WTC11 (cell line): ENCODE measurements around the gene CFH.
"Not testable (repeated sequence)": the region's sequence is repeated elsewhere in the genome, so short reads cannot be mapped to it uniquely, and the experiment has no call there.

Experiments used
- CREM ChIP-seq: sonication (generic); formaldehyde crosslinking; IDR thresholded peaks from 2 replicates; pipeline ENCODE4 v1.8.1; 2022; ENCODE audit warnings: mild to moderate bottlenecking, missing genetic modification reagents, moderate library complexity
- CTCF ChIP-seq: fragments of 200-600 bp; IDR thresholded peaks from 2 replicates; pipeline ENCODE4 v1.8.0; 2022; ENCODE audit warnings: antibody characterized with exemption
- HMGXB4 ChIP-seq: sonication (generic); formaldehyde crosslinking; IDR thresholded peaks from 2 replicates; pipeline ENCODE4 v1.8.1; 2023; ENCODE audit warnings: mild to moderate bottlenecking, moderate library complexity, missing genetic modification reagents
- KAT7 ChIP-seq: sonication (generic); formaldehyde crosslinking; IDR thresholded peaks from 2 replicates; pipeline ENCODE4 v1.8.1; 2023; ENCODE audit warnings: missing genetic modification reagents, mild to moderate bottlenecking, borderline replicate concordance
- MLX ChIP-seq: sonication (generic); formaldehyde crosslinking; IDR thresholded peaks from 2 replicates; pipeline ENCODE4 v1.8.1; 2023; ENCODE audit warnings: mild to moderate bottlenecking, missing genetic modification reagents, moderate library complexity
- NR3C1 ChIP-seq: sonication (generic); formaldehyde crosslinking; conservative IDR thresholded peaks from 2 replicates; pipeline ENCODE4 v1.8.1; 2023; ENCODE audit warnings: low read depth, mild to moderate bottlenecking, missing genetic modification reagents
- ZNF263 ChIP-seq: sonication (generic); formaldehyde crosslinking; IDR thresholded peaks from 2 replicates; pipeline ENCODE4 v1.8.1; 2022; ENCODE audit warnings: low read depth, mild to moderate bottlenecking, moderate library complexity, missing genetic modification reagents

GRCh38 chr1:196769823-196770222 lies 118.0 kb downstream of the CFH start:
- TF ChIP-seq CTCF; KAT7; CREM (CRISPR knock-in tag); HMGXB4 (CRISPR knock-in tag); MLX (CRISPR knock-in tag); ZNF263 (CRISPR knock-in tag); NR3C1 (CRISPR knock-in tag): not testable (repeated sequence)
